Panc1 (cell line): Measurements from ENCODE around the gene ADGRF5. TPM values are rescaled to one million over a fixed set of nuclear protein-coding genes. Genes with fewer than 3 reads are reported as not detected.

Experiments used
- ATAC-seq: fragments of 200-7000 bp; cut with Tn5 transposase; 2 replicates; pipeline ENCODE4 v1.9.1; 2020; ENCODE audit warnings: mild to moderate bottlenecking, moderate library complexity
- BruUV-seq: library from RNA; stranded (reverse); fragments of 400-500 nt; replicated peaks from 2 replicates; lab custom pipeline; 2021; lab: Mats Ljungman, UMichigan
- CTCF ChIA-PET: fragments of 300-600 bp; sonication (Branson Sonifier 250); formaldehyde crosslinking; loops from one replicate; lab custom pipeline; 2022; ENCODE audit warnings: antibody characterized with exemption; lab: Charles Lee
- POLR2A ChIA-PET: fragments of 300-600 bp; sonication (Branson Sonifier 250); formaldehyde crosslinking; loops from one replicate; lab custom pipeline; 2022; ENCODE audit warnings: antibody characterized with exemption; lab: Charles Lee
- DNase-seq: peaks from one replicate; pipeline ENCODE4 v3.0.0-alpha.2; 2010; ENCODE audit warnings: low read depth, low spot score
- H3K27ac ChIP-seq: 2 replicates; pipeline ENCODE4 v1.5.1; 2011; ENCODE audit warnings: mild to moderate bottlenecking, low read length, inconsistent platforms
- H3K27me3 ChIP-seq: fragments of 200-500 bp; sonication (Bioruptor generic); 2 replicates; pipeline ENCODE4 v1.6.0; 2014; ENCODE audit warnings: low read length, inconsistent platforms; ENCODE audit not compliant: control insufficient read depth, insufficient read depth
- H3K36me3 ChIP-seq: fragments of 200-500 bp; sonication (Bioruptor generic); 2 replicates; pipeline ENCODE4 v1.5.1; 2014; ENCODE audit warnings: inconsistent platforms, mild to moderate bottlenecking, low read length, moderate library complexity; ENCODE audit not compliant: control insufficient read depth, insufficient read depth
- H3K4me1 ChIP-seq: 2 replicates; pipeline ENCODE4 v1.5.1; 2011; ENCODE audit warnings: inconsistent platforms, mild to moderate bottlenecking, low read length, moderate library complexity; ENCODE audit not compliant: control insufficient read depth, insufficient read depth
- H3K4me3 ChIP-seq, 2 experiments: 2 replicates each; pipeline ENCODE4 v1.5.1; 2011 to 2012; ENCODE audit warnings: low read depth in 2 of 2, low read length in 2 of 2, mild to moderate bottlenecking in 2 of 2, inconsistent platforms in 1 of 2, moderate library complexity in 1 of 2
- H3K9me3 ChIP-seq: fragments of 200-500 bp; sonication (Bioruptor generic); 2 replicates; pipeline ENCODE4 v1.5.1; 2014; ENCODE audit warnings: low read depth, mild to moderate bottlenecking, inconsistent platforms, low read length, moderate library complexity; ENCODE audit not compliant: control insufficient read depth, insufficient read depth
- CTCF ChIP-seq: fragments of 450-650 bp; IDR thresholded peaks from 2 replicates; pipeline ENCODE4 v1.5.1; 2017; ENCODE audit warnings: mild to moderate bottlenecking
- POLR2AphosphoS5 ChIP-seq: IDR thresholded peaks from 2 replicates; pipeline ENCODE4 v1.6.1; 2012; ENCODE audit warnings: mild to moderate bottlenecking, low read depth, low read length, moderate library complexity
- REST ChIP-seq, 2 experiments: IDR thresholded peaks; 2 replicates each; pipeline ENCODE4 v1.6.1; 2011 to 2012; ENCODE audit warnings: low read depth in 2 of 2, control low read depth in 1 of 2, low read length in 1 of 2, mild to moderate bottlenecking in 1 of 2, moderate library complexity in 1 of 2; ENCODE audit not compliant: insufficient read depth in 1 of 2
- SIN3A ChIP-seq: IDR thresholded peaks from 2 replicates; pipeline ENCODE4 v1.6.1; 2012; ENCODE audit warnings: low read depth, mild to moderate bottlenecking, low read length, moderate library complexity, borderline replicate concordance; ENCODE audit not compliant: insufficient read depth
- TCF7L2 ChIP-seq: IDR thresholded peaks from 2 replicates; pipeline ENCODE4 v1.6.1; 2011; ENCODE audit warnings: mild to moderate bottlenecking, low read depth, low read length, inconsistent platforms
- in situ Hi-C: cut with HindIII; loops from 2 replicates; pipeline ENCODE4 v1.10.0; 2016; ENCODE audit warnings: low sequenced_read_pairs, low pct_unique_long_range_greater_than_20kb
- intact Hi-C: fragments of 100-400 bp; cut with micrococcal nuclease; formaldehyde crosslinking; loops from one replicate; pipeline ENCODE4 v1.10.0; 2022; ENCODE audit not compliant: unreplicated experiment
- total RNA-seq: library from RNA; stranded (reverse); gene quantifications from one replicate; pipeline ENCODE4 v1.2.1, GENCODE V29; 2021; ENCODE audit not compliant: unreplicated experiment

Gene ADGRF5
- total RNA-seq, 1 experiment from 2014 or later: 0.18 TPM

GRCh38 chr6:46888031-46888430 lies 33.7 kb downstream of the ADGRF5 start:
- Histone ChIP-seq H3K27ac (no peak overlapping the region), H3K4me3 (no peak overlapping the region), H3K4me1 (no peaks in the 10 kb centered on the region), H3K9me3 (no peaks in the 10 kb centered on the region), H3K36me3 (no peaks in the 10 kb centered on the region), H3K27me3 (no peaks in the 10 kb centered on the region)
- ATAC-seq (no peak), DNase-seq (no peak)
- intact Hi-C loops: no loop called here
- TF ChIP-seq REST (IDR thresholded peaks at IDR 0.05; ENCODE audit: insufficient read depth in 1 of 2, low read depth in 2 of 2, low read length in 1 of 2) (no peak), SIN3A (no peak), CTCF (no peak), POLR2AphosphoS5 (no peak), TCF7L2 (no peak)
- BruUV-seq: no TSS peak
- CTCF ChIA-PET: no interaction called here
- in situ Hi-C loops: no loop called here
- POLR2A ChIA-PET: no interaction called here

GRCh38 chr6:46882645-46883044 lies 39.1 kb downstream of the ADGRF5 start:
- POLR2A ChIA-PET: no interaction called here
- DNase-seq: no peak
- Histone ChIP-seq H3K4me1 (no peaks in the 10 kb centered on the region), H3K27ac (no peak overlapping the region), H3K9me3 (no peaks in the 10 kb centered on the region), H3K4me3 (no peak overlapping the region), H3K27me3 (no peaks in the 10 kb centered on the region), H3K36me3 (no peaks in the 10 kb centered on the region)
- intact Hi-C loops (no loop called here), in situ Hi-C loops (no loop called here)
- BruUV-seq: no TSS peak
- CTCF ChIA-PET: no interaction called here
- TF ChIP-seq POLR2AphosphoS5: no peak
- TF ChIP-seq CTCF: no peak
- TF ChIP-seq TCF7L2: no peak
- no peak for TF ChIP-seq REST (IDR thresholded peaks at IDR 0.05; ENCODE audit: insufficient read depth in 1 of 2, low read depth in 2 of 2, low read length in 1 of 2)
- no peak for TF ChIP-seq SIN3A
- no peak for ATAC-seq
